ENCODE measurements around the gene SLC36A1.

SLC36A1 gene

GRCh38 chr5:151454166-151454565, 6.8 kb downstream of the SLC36A1 start:
- Histone ChIP-seq H3K27ac (ENCODE audit: low read depth, low read length) (no peak overlapping the region), H3K9ac (ENCODE audit: low read depth, low read length) (no peak overlapping the region), H3K27me3 (ENCODE audit: insufficient read depth, low read length) (no peaks in the 10 kb centered on the region), H3K9me3 (ENCODE audit: insufficient read depth, low read depth, low read length) (no peaks in the 10 kb centered on the region), H3K4me3 (ENCODE audit: low read length) (no peak overlapping the region), H3K4me1 (ENCODE audit: insufficient read depth, low read length) (peaks cover 20% of the 10 kb centered on the region; the same call in 1 of the 2 replicates), H3K36me3 (ENCODE audit: insufficient read depth, low read length) (no peaks in the 10 kb centered on the region)
- WGBS: 76% methylated on average over 2 of the region's 2 CpGs

- no peak overlapping the region for H3K27ac ChIP-seq (ENCODE audit: low read depth, low read length)
- no peaks in the 10 kb centered on the region for H3K9me3 ChIP-seq (ENCODE audit: insufficient read depth, low read depth, low read length)
- H3K27me3 ChIP-seq (ENCODE audit: insufficient read depth, low read length): no peaks in the 10 kb centered on the region
- no peak overlapping the region for H3K4me3 ChIP-seq (ENCODE audit: low read length)
- H3K36me3 ChIP-seq (ENCODE audit: insufficient read depth, low read length): no peaks in the 10 kb centered on the region
- H3K9ac ChIP-seq (ENCODE audit: low read depth, low read length): no peak overlapping the region
- WGBS: 90% methylated on average over 3 of the region's 3 CpGs
- H3K4me1 ChIP-seq (ENCODE audit: insufficient read depth, low read length): peaks cover 18% of the 10 kb centered on the region; the same call in 1 of the 2 replicates
Measured at GRCh38 chr5:151454889-151455288, 7.5 kb downstream of the SLC36A1 start.

GRCh38 chr5:151456321-151456940, 9.0 kb downstream of the SLC36A1 start:
- Histone ChIP-seq H3K27me3 (ENCODE audit: insufficient read depth, low read length) (no peaks in the 10 kb centered on the region), H3K4me3 (ENCODE audit: low read length) (no peak overlapping the region), H3K9me3 (ENCODE audit: insufficient read depth, low read depth, low read length) (no peaks in the 10 kb centered on the region), H3K4me1 (ENCODE audit: insufficient read depth, low read length) (peaks cover 16% of the 10 kb centered on the region; the same call in 1 of the 2 replicates), H3K27ac (ENCODE audit: low read depth, low read length) (no peak overlapping the region), H3K36me3 (ENCODE audit: insufficient read depth, low read length) (no peaks in the 10 kb centered on the region), H3K9ac (ENCODE audit: low read depth, low read length) (no peak overlapping the region)
- WGBS: 94% methylated on average over 10 of the region's 10 CpGs

GRCh38 chr5:151458314-151458713, 10.9 kb downstream of the SLC36A1 start:
- no peaks in the 10 kb centered on the region for H3K9me3 ChIP-seq (ENCODE audit: insufficient read depth, low read depth, low read length)
- H3K27ac ChIP-seq (ENCODE audit: low read depth, low read length): no peak overlapping the region
- 0 out of 2 replicates have a peak, but pooled peaks cover 7% of the 10 kb centered on the region for H3K4me1 ChIP-seq (ENCODE audit: insufficient read depth, low read length)
- no peak overlapping the region for H3K4me3 ChIP-seq (ENCODE audit: low read length)
- WGBS: 80% methylated on average over 5 of the region's 5 CpGs
- H3K27me3 ChIP-seq (ENCODE audit: insufficient read depth, low read length): no peaks in the 10 kb centered on the region
- no peaks in the 10 kb centered on the region for H3K36me3 ChIP-seq (ENCODE audit: insufficient read depth, low read length)
- H3K9ac ChIP-seq (ENCODE audit: low read depth, low read length): no peak overlapping the region

GRCh38 chr5:151459680-151460324, 12.4 kb downstream of the SLC36A1 start:
- no peaks in the 10 kb centered on the region for H3K27me3 ChIP-seq (ENCODE audit: insufficient read depth, low read length)
- H3K4me1 ChIP-seq (ENCODE audit: insufficient read depth, low read length): no peaks in the 10 kb centered on the region
- H3K9me3 ChIP-seq (ENCODE audit: insufficient read depth, low read depth, low read length): no peaks in the 10 kb centered on the region
- no peak overlapping the region for H3K27ac ChIP-seq (ENCODE audit: low read depth, low read length)
- H3K9ac ChIP-seq (ENCODE audit: low read depth, low read length): no peak overlapping the region
- 0 out of 2 replicates have a peak, but pooled peaks cover 5% of the 10 kb centered on the region for H3K36me3 ChIP-seq (ENCODE audit: insufficient read depth, low read length)
- no peak overlapping the region for H3K4me3 ChIP-seq (ENCODE audit: low read length)
- 88% methylated on average over 4 of the region's 4 CpGs for WGBS

- peaks cover 16% of the 10 kb centered on the region; the same call in 1 of the 2 replicates for H3K36me3 ChIP-seq (ENCODE audit: insufficient read depth, low read length)
- no peak overlapping the region for H3K27ac ChIP-seq (ENCODE audit: low read depth, low read length)
- H3K9me3 ChIP-seq (ENCODE audit: insufficient read depth, low read depth, low read length): no peaks in the 10 kb centered on the region
- no peak overlapping the region for H3K9ac ChIP-seq (ENCODE audit: low read depth, low read length)
- H3K4me3 ChIP-seq (ENCODE audit: low read length): no peak overlapping the region
- no peaks in the 10 kb centered on the region for H3K4me1 ChIP-seq (ENCODE audit: insufficient read depth, low read length)
- H3K27me3 ChIP-seq (ENCODE audit: insufficient read depth, low read length): no peaks in the 10 kb centered on the region
- 86% methylated on average over 3 of the region's 3 CpGs for WGBS
Measured at GRCh38 chr5:151461312-151461711, 13.9 kb downstream of the SLC36A1 start.

GRCh38 chr5:151463137-151464029, 16.0 kb downstream of the SLC36A1 start:
- no peaks in the 10 kb centered on the region for H3K4me1 ChIP-seq (ENCODE audit: insufficient read depth, low read length)
- no peak overlapping the region for H3K4me3 ChIP-seq (ENCODE audit: low read length)
- H3K27ac ChIP-seq (ENCODE audit: low read depth, low read length): no peak overlapping the region
- no peak overlapping the region for H3K9ac ChIP-seq (ENCODE audit: low read depth, low read length)
- H3K27me3 ChIP-seq (ENCODE audit: insufficient read depth, low read length): no peaks in the 10 kb centered on the region
- H3K36me3 ChIP-seq (ENCODE audit: insufficient read depth, low read length): peaks cover 30% of the 10 kb centered on the region
- WGBS: 51% methylated on average over 5 of the region's 5 CpGs
- H3K9me3 ChIP-seq (ENCODE audit: insufficient read depth, low read depth, low read length): no peaks in the 10 kb centered on the region

GRCh38 chr5:151464101-151464500, 16.7 kb downstream of the SLC36A1 start:
- Histone ChIP-seq H3K4me1 (ENCODE audit: insufficient read depth, low read length) (no peaks in the 10 kb centered on the region), H3K27ac (ENCODE audit: low read depth, low read length) (no peak overlapping the region), H3K36me3 (ENCODE audit: insufficient read depth, low read length) (peaks cover 30% of the 10 kb centered on the region), H3K4me3 (ENCODE audit: low read length) (no peak overlapping the region), H3K9me3 (ENCODE audit: insufficient read depth, low read depth, low read length) (no peaks in the 10 kb centered on the region), H3K9ac (ENCODE audit: low read depth, low read length) (no peak overlapping the region), H3K27me3 (ENCODE audit: insufficient read depth, low read length) (no peaks in the 10 kb centered on the region)
- 93% methylated on average over 4 of the region's 4 CpGs for WGBS

- Histone ChIP-seq H3K27me3 (ENCODE audit: insufficient read depth, low read length) (no peaks in the 10 kb centered on the region), H3K36me3 (ENCODE audit: insufficient read depth, low read length) (peaks cover 30% of the 10 kb centered on the region), H3K9me3 (ENCODE audit: insufficient read depth, low read depth, low read length) (no peaks in the 10 kb centered on the region), H3K4me1 (ENCODE audit: insufficient read depth, low read length) (no peaks in the 10 kb centered on the region), H3K4me3 (ENCODE audit: low read length) (no peak overlapping the region), H3K9ac (ENCODE audit: low read depth, low read length) (no peak overlapping the region), H3K27ac (ENCODE audit: low read depth, low read length) (no peak overlapping the region)
- WGBS: 94% methylated on average over 4 of the region's 4 CpGs
Measured at GRCh38 chr5:151465476-151465875, 18.1 kb downstream of the SLC36A1 start.

- no peaks in the 10 kb centered on the region for H3K27me3 ChIP-seq (ENCODE audit: insufficient read depth, low read length)
- 96% methylated on average over 8 of the region's 8 CpGs for WGBS
- no peaks in the 10 kb centered on the region for H3K4me1 ChIP-seq (ENCODE audit: insufficient read depth, low read length)
- H3K4me3 ChIP-seq (ENCODE audit: low read length): no peak overlapping the region
- no peak overlapping the region for H3K27ac ChIP-seq (ENCODE audit: low read depth, low read length)
- H3K36me3 ChIP-seq (ENCODE audit: insufficient read depth, low read length): peaks cover 30% of the 10 kb centered on the region
- no peaks in the 10 kb centered on the region for H3K9me3 ChIP-seq (ENCODE audit: insufficient read depth, low read depth, low read length)
- no peak overlapping the region for H3K9ac ChIP-seq (ENCODE audit: low read depth, low read length)
Measured at GRCh38 chr5:151467576-151467975, 20.2 kb downstream of the SLC36A1 start.

- no peaks in the 10 kb centered on the region for H3K27me3 ChIP-seq (ENCODE audit: insufficient read depth, low read length)
- H3K4me1 ChIP-seq (ENCODE audit: insufficient read depth, low read length): no peaks in the 10 kb centered on the region
Measured at GRCh38 chr5:151469386-151469785, 22.0 kb downstream of the SLC36A1 start.

More at GRCh38 chr5:151469386-151469785, 22.0 kb downstream of the SLC36A1 start:
- Histone ChIP-seq H3K9ac (ENCODE audit: low read depth, low read length) (no peak overlapping the region), H3K27ac (ENCODE audit: low read depth, low read length) (no peak overlapping the region), H3K9me3 (ENCODE audit: insufficient read depth, low read depth, low read length) (no peaks in the 10 kb centered on the region), H3K4me3 (ENCODE audit: low read length) (no peak overlapping the region), H3K36me3 (ENCODE audit: insufficient read depth, low read length) (peaks cover 29% of the 10 kb centered on the region)
